Gastroesophageal sphincter (tissue), 3 donors: ENCODE measurements around the gene SETBP1.

Source experiments
- POLR2A ChIP-seq, 2 donors: fragments of 450-650 bp; IDR thresholded peaks; one replicate each; pipeline ENCODE4 v1.6.1; 2017; ENCODE audit warnings: antibody characterized with exemption in 2 of 2, mild to moderate bottlenecking in 2 of 2, moderate library complexity in 1 of 2
- POLR2AphosphoS5 ChIP-seq: sonication (generic); formaldehyde crosslinking; IDR thresholded peaks from one replicate; pipeline ENCODE4 v1.6.1; 2017; ENCODE audit warnings: antibody characterized with exemption
- TF ChIP-seq, protein P1 (sequence below), 4 experiments: fragments of 200-600 bp in 2 of 4; fragments of 450-650 bp in 2 of 4; sonication (generic) in 1 of 4; IDR thresholded peaks; one replicate each; pipeline ENCODE4 v1.5.1; 2017 to 2019; ENCODE audit warnings: antibody characterized with exemption in 4 of 4, mild to moderate bottlenecking in 2 of 4, moderate library complexity in 2 of 4

DNA sequence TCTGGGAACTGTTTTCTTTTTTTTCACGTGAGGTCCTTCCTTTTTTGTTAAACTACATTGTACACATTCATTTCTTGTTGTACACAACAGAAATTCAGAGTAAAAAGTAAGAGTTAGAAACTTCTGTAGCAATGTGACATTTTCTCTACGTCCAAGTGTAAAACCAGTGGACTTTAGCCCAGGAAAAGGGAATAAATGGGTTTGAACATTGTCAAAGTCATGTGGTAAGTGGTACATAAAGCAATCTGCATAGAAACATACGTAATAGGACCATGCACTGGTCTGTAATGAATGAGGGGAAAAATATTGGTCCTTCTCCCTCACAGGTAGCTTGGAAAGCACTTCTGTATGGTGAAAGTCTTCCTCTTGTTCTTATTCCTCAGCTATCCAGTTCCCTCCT lies 421.4 kb downstream of the SETBP1 start:
- TF ChIP-seq, protein P1, sequence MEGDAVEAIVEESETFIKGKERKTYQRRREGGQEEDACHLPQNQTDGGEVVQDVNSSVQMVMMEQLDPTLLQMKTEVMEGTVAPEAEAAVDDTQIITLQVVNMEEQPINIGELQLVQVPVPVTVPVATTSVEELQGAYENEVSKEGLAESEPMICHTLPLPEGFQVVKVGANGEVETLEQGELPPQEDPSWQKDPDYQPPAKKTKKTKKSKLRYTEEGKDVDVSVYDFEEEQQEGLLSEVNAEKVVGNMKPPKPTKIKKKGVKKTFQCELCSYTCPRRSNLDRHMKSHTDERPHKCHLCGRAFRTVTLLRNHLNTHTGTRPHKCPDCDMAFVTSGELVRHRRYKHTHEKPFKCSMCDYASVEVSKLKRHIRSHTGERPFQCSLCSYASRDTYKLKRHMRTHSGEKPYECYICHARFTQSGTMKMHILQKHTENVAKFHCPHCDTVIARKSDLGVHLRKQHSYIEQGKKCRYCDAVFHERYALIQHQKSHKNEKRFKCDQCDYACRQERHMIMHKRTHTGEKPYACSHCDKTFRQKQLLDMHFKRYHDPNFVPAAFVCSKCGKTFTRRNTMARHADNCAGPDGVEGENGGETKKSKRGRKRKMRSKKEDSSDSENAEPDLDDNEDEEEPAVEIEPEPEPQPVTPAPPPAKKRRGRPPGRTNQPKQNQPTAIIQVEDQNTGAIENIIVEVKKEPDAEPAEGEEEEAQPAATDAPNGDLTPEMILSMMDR (IDR thresholded peaks at IDR 0.05) = no peak
- TF ChIP-seq POLR2A (IDR thresholded peaks at IDR 0.05) (no peak), POLR2AphosphoS5 (no peak)
